HFF-Myc (cell line): ENCODE measurements around the gene LMOD1.

Experiments
- DNase-seq: peaks from one replicate; pipeline ENCODE4 v3.0.0-alpha.2; 2011; ENCODE audit warnings: low read depth; ENCODE audit errors: extremely low read depth
- H3K4me3 ChIP-seq: replicated peaks from 2 replicates; pipeline ENCODE4 v1.5.1; 2011; ENCODE audit warnings: low read depth, mild to moderate bottlenecking, control low read depth, low read length
- CTCF ChIP-seq: IDR thresholded peaks from 2 replicates; pipeline ENCODE4 v1.5.1; 2012; ENCODE audit warnings: mild to moderate bottlenecking, low read depth, low read length, control low read depth; ENCODE audit errors: missing control alignments

The LMOD1 gene

GRCh38 chr1:201895120-201895665 is 51.2 kb downstream of the LMOD1 start:
- DNase-seq = no peak
- no peak for TF ChIP-seq CTCF
- no peak overlapping the region for H3K4me3 ChIP-seq

- DNase-seq = no peak
- no peak for TF ChIP-seq CTCF
- H3K4me3 ChIP-seq = no peak overlapping the region
These were observed 51.8 kb downstream of the LMOD1 start for GRCh38 chr1:201894343-201895119.

GRCh38 chr1:201893431-201893830 is 52.9 kb downstream of the LMOD1 start:
- DNase-seq = no peak
- no peak for TF ChIP-seq CTCF
- H3K4me3 ChIP-seq = no peak overlapping the region

GRCh38 chr1:201892211-201892610 is 54.1 kb downstream of the LMOD1 start:
- H3K4me3 ChIP-seq = no peak overlapping the region
- no peak for TF ChIP-seq CTCF
- DNase-seq = no peak

- DNase-seq = no peak
- TF ChIP-seq CTCF = no peak
- H3K4me3 ChIP-seq = no peak overlapping the region
These were observed 54.8 kb downstream of the LMOD1 start for GRCh38 chr1:201891451-201892045.

- TF ChIP-seq CTCF = no peak
- no peak overlapping the region for H3K4me3 ChIP-seq
- no peak for DNase-seq
These were observed 55.4 kb downstream of the LMOD1 start for GRCh38 chr1:201890806-201891450.
